Keratinocyte (primary cell): Measurements from ENCODE around the gene IQCK. TPM values are rescaled to one million over a fixed set of nuclear protein-coding genes. Genes with fewer than 3 reads are reported as not detected.

Experiments
- DNase-seq: peaks from one replicate; pipeline ENCODE4 v3.0.0-alpha.2; 2011; ENCODE audit warnings: low read depth, missing footprints, low spot score
- FAIRE-seq: peaks from 2 replicates; lab custom pipeline; 2011; peaks lifted over from hg19 to GRCh38; lab: Jason Lieb, UNC
- H2AFZ ChIP-seq: 2 replicates; pipeline ENCODE4 v1.6.0; 2012; ENCODE audit warnings: low read length, control low read depth, inconsistent platforms; ENCODE audit not compliant: control insufficient read depth
- H3K27ac ChIP-seq: 2 replicates; pipeline ENCODE4 v1.5.1; 2011; ENCODE audit warnings: low read length; ENCODE audit not compliant: control insufficient read depth, insufficient read depth
- H3K27me3 ChIP-seq: 3 replicates; pipeline ENCODE4 v1.6.0; 2011; ENCODE audit warnings: low read length; ENCODE audit not compliant: control insufficient read depth, insufficient read depth; ENCODE audit errors: extremely low read depth
- H3K36me3 ChIP-seq, 2 experiments: 2 replicates in 1 of 2; 3 replicates in 1 of 2; pipeline ENCODE4 v1.5.1; 2011; ENCODE audit warnings: low read length in 2 of 2, mild to moderate bottlenecking in 1 of 2; ENCODE audit not compliant: control insufficient read depth in 2 of 2, insufficient read depth in 2 of 2; ENCODE audit errors: extremely low read depth in 1 of 2
- H3K4me1 ChIP-seq: 3 replicates; pipeline ENCODE4 v1.5.1; 2011; ENCODE audit warnings: low read length; ENCODE audit not compliant: control insufficient read depth, insufficient read depth; ENCODE audit errors: extremely low read depth
- H3K4me2 ChIP-seq: 3 replicates; pipeline ENCODE4 v1.6.0; 2011; ENCODE audit warnings: low read depth, low read length; ENCODE audit not compliant: control insufficient read depth, insufficient read depth; ENCODE audit errors: extremely low read depth
- H3K4me3 ChIP-seq, 3 experiments: fragments of 200-600 bp in 1 of 3; sonication (generic) in 1 of 3; 2 replicates in 2 of 3; 3 replicates in 1 of 3; pipeline ENCODE4 v1.5.1; 2011 to 2016; ENCODE audit warnings: low read length in 3 of 3, mild to moderate bottlenecking in 3 of 3, control low read depth in 2 of 3, inconsistent platforms in 1 of 3, low read depth in 1 of 3, mixed read lengths in 1 of 3, mixed run types in 1 of 3, moderate library complexity in 1 of 3; ENCODE audit not compliant: control insufficient read depth in 2 of 3, insufficient read depth in 2 of 3; ENCODE audit errors: extremely low read depth in 1 of 3
- H3K79me2 ChIP-seq: 2 replicates; pipeline ENCODE4 v1.6.0; 2012; ENCODE audit warnings: low read length; ENCODE audit not compliant: control insufficient read depth, insufficient read depth
- H3K9ac ChIP-seq: 3 replicates; pipeline ENCODE4 v1.6.0; 2011; ENCODE audit warnings: low read length; ENCODE audit not compliant: control insufficient read depth, insufficient read depth; ENCODE audit errors: extremely low read depth
- H3K9me1 ChIP-seq: 3 replicates; pipeline ENCODE4 v1.6.0; 2011; ENCODE audit warnings: low read length; ENCODE audit not compliant: control insufficient read depth, insufficient read depth; ENCODE audit errors: extremely low read depth
- H3K9me3 ChIP-seq: 2 replicates; pipeline ENCODE4 v1.5.1; 2012; ENCODE audit warnings: low read depth, low read length; ENCODE audit not compliant: control insufficient read depth
- H4K20me1 ChIP-seq: 3 replicates; pipeline ENCODE4 v1.6.0; 2011; ENCODE audit warnings: low read length; ENCODE audit not compliant: control insufficient read depth, insufficient read depth; ENCODE audit errors: extremely low read depth
- EZH2 ChIP-seq: IDR thresholded peaks from one replicate; pipeline ENCODE4 v1.6.1; 2012; ENCODE audit warnings: inconsistent platforms, mild to moderate bottlenecking, low read length, moderate library complexity
- dilution Hi-C: fragments of 300-500 bp; cut with MboI; formaldehyde crosslinking; loops from one replicate; pipeline ENCODE4 v1.7.0; 2020; ENCODE audit warnings: low sequenced_read_pairs; ENCODE audit not compliant: extremely low pct_ligation_motif_present
- polyA plus RNA-seq, 5 experiments: library from polyadenylated mRNA; depleted of rRNA in 3 of 5; stranded (reverse) in 3 of 5; stranded (forward) in 1 of 5; unstranded in 1 of 5; fragments of >200 nt; gene quantifications; 1 replicate in 1 of 5; 2 replicates in 3 of 5; 3 replicates in 1 of 5; pipeline versions ENCODE4 v1.2.1 to v1.2.3, GENCODE V29; 2011 to 2012; ENCODE audit warnings: missing spikeins in 2 of 5, low read depth in 1 of 5, low replicate concordance in 1 of 5
- TF ChIP-seq, protein P1 (sequence below), 3 experiments: IDR thresholded peaks in 1 of 3; conservative IDR thresholded peaks in 1 of 3; optimal IDR thresholded peaks in 1 of 3; 2 replicates in 2 of 3; 3 replicates in 1 of 3; pipeline versions ENCODE3 to v1.5.1; 2011; ENCODE audit warnings: low read length in 3 of 3, mild to moderate bottlenecking in 3 of 3, moderate library complexity in 2 of 3, control low read depth in 1 of 3, inconsistent platforms in 1 of 3; ENCODE audit not compliant: insufficient read depth in 2 of 3; ENCODE audit errors: extremely low read depth in 1 of 3

The IQCK gene
- polyA plus RNA-seq, 1 donor (not counting 4 experiments of a cell fraction or from before 2014, with no cell fraction given) = 9.7 TPM

DNA sequence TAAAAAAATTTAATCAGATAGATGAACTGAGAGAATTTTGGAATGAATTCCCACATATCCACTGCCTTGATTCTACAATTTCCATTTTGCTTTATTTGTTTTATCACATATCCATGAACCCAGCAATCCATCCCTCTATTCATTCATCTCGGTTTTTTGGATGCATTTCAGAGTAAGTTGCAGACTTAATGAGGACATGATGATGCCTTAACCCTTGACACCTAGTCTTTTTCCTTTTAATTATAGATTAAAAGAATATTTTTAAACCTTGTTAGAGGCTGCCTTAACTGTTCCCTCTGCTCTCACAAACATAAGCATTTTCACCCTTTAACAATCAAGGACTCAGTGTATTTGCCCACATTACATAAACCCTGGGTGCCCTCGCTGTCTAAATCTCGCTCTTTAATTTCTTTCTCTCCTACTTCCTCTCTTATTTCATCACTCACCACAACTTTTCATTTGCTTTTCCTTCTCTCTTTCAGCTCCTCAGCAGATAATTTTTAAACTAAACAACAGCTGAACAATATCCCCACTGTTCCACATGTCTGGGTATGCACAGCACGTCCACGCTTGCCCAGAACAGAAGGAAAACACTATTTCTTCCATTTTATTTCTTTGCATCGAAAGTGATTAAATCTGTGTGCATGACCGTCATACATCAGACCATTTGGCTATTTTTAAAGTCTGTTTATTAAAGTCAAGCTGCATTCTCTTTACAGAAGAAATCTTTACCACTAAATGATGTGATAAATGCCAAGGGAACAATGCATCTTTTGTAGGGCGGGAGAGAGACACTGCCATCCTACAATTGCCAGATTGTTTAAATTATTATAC is 39.9 kb downstream of the IQCK start:
- Histone ChIP-seq H3K9me3 (no peaks in the 10 kb centered on the region), H4K20me1 (no peaks in the 10 kb centered on the region), H2AFZ (peak overlapping the region; percentile 66), H3K27me3 (no peaks in the 10 kb centered on the region), H3K9ac (no peak overlapping the region), H3K36me3 (no peaks in the 10 kb centered on the region), H3K4me1 (peaks cover 21% of the 10 kb centered on the region), H3K27ac (no peak overlapping the region), H3K4me2 (peak overlapping the region; percentile 52), H3K79me2 (no peaks in the 10 kb centered on the region), H3K9me1 (no peaks in the 10 kb centered on the region), H3K4me3 (peak overlapping the region in 1 of 3 experiments; percentile 32)
- dilution Hi-C loops = no loop called here
- DNase-seq (no peak), FAIRE-seq (peak; percentile 56)
- TF ChIP-seq, protein P1, sequence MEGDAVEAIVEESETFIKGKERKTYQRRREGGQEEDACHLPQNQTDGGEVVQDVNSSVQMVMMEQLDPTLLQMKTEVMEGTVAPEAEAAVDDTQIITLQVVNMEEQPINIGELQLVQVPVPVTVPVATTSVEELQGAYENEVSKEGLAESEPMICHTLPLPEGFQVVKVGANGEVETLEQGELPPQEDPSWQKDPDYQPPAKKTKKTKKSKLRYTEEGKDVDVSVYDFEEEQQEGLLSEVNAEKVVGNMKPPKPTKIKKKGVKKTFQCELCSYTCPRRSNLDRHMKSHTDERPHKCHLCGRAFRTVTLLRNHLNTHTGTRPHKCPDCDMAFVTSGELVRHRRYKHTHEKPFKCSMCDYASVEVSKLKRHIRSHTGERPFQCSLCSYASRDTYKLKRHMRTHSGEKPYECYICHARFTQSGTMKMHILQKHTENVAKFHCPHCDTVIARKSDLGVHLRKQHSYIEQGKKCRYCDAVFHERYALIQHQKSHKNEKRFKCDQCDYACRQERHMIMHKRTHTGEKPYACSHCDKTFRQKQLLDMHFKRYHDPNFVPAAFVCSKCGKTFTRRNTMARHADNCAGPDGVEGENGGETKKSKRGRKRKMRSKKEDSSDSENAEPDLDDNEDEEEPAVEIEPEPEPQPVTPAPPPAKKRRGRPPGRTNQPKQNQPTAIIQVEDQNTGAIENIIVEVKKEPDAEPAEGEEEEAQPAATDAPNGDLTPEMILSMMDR (optimal IDR thresholded peaks at IDR 0.05 in 1 of 3, IDR thresholded peaks at IDR 0.05 in 1 of 3, conservative IDR thresholded peaks at IDR 0.05 in 1 of 3; ENCODE audit: extremely low read depth in 1 of 3, insufficient read depth in 2 of 3, low read length in 3 of 3) = no peak
- no peak for TF ChIP-seq EZH2

DNA sequence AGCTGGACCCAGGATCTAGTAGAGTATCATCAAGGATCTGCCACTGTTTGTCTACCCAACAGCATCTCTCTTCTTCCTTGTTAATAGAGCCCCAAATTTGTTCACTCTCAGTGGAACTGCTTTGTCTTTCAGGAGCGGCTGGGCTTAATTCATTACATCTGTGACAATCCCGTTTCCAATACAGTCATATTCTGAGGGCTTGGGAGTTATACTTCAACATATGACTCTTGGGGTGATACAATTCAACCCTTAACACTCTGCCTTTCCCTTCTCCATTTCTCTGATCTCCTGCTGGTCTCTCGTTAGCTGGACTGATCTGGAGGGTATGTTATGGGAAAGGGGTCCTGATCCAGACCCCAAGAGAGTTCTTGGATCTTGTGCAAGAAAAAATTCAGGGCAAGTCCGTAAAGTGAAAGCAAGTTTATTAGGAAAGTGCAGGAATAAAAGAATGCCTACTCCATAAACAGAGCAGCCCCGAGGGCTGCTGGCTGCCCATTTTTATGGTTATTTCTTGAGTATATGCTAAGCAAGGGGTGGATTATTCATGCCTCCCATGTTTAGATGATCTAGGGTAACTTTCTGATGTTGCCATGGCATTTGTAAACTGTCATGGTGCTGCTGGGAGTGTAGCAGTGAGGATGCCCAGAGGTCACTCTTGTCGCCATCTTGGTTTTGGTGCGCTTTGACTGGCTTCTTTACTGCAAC is 42.4 kb downstream of the IQCK start:
- Histone ChIP-seq H3K9me3 (no peaks in the 10 kb centered on the region), H3K27me3 (no peaks in the 10 kb centered on the region), H3K4me2 (no peak overlapping the region), H3K36me3 (no peaks in the 10 kb centered on the region), H2AFZ (no peak overlapping the region), H3K27ac (no peak overlapping the region), H3K4me1 (peaks cover 21% of the 10 kb centered on the region), H3K9me1 (no peaks in the 10 kb centered on the region), H3K4me3 (no peak overlapping the region), H3K9ac (no peak overlapping the region), H4K20me1 (no peaks in the 10 kb centered on the region), H3K79me2 (no peaks in the 10 kb centered on the region)
- DNase-seq (no peak), FAIRE-seq (no peak)
- dilution Hi-C loops = no loop called here
- no peak for TF ChIP-seq EZH2
